ENCODE measurements around the gene PHLDB1.
"Not testable (repeated sequence)": the region's sequence is repeated elsewhere in the genome, so short reads cannot be mapped to it uniquely, and the experiment has no call there.

Gene PHLDB1

DNA sequence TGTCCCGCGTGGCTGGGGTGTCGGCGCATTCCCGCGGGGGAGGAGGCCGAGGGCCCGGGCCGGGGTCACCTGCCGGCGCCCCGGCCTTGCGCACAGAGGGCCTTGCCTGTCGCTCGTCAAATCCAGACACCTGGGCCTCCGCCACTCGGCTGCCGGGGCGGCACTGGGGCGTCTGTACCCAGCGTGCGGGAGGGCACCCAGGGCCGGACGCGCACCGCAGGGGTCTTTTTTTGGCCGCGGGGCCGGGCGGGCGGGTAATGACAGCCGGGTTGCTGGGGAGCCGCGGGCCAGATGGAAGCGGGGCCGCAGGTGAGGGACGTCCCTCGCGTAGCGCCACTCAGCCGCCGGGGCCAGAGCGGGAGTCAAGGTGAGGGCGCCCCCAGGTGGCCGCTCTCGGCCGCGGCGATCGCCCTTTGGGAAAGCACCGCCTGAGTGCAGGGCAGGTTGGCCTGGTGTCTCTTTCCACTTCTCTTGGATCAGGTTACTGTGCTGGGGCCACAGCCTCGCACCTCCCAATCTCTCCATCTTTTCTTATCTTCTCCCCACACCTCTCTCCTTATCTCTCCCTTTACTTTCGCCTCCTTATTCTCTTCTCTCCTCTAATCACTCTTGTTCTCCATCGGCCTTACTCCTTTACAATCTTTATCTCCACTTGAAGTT lies 3.5 kb downstream of the PHLDB1 start:
- DNase-seq (ENCODE audit: low spot score in 2 of 2) (peak; percentile 86 to 96), ATAC-seq (ENCODE audit: low read depth) (peak; percentile 65)
- H3K27me3 Mint-ChIP-seq, result peaks cover 17% of the 10 kb centered on the region
- H3K4me3 Mint-ChIP-seq, result peak overlapping the region; percentile 79
- peaks cover 2% of the 10 kb centered on the region for H3K36me3 Mint-ChIP-seq
- peak overlapping the region; percentile 60 for H3K27ac Mint-ChIP-seq
- H3K9me3 Mint-ChIP-seq, result no peaks in the 10 kb centered on the region
- peaks cover 24% of the 10 kb centered on the region for H3K4me1 Mint-ChIP-seq

DNA sequence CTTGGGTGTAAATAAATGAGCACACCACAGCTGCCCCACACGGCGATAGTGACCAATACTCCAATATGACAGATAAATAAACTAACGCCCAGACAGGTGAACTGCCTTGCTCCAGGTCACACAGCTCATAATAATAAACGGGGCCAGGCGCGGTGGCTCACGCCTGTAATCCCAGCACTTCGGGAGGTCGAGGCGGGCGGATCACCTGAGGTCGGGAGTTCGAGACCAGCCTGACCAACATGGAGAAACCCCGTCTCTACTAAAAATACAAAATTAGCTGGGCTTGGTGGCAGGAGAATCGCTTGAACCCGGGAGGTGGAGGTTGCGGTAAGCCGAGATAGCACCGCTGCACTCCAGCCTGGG lies 4.0 kb downstream of the PHLDB1 start:
- H3K9me3 Mint-ChIP-seq; ATAC-seq (ENCODE audit: low read depth); H3K36me3 Mint-ChIP-seq; DNase-seq (ENCODE audit: low spot score in 2 of 2): not testable (repeated sequence)
- H3K27ac Mint-ChIP-seq, result peak overlapping the region; percentile 18
- peak overlapping the region; percentile 61 for H3K4me3 Mint-ChIP-seq
- H3K27me3 Mint-ChIP-seq, result peaks cover 17% of the 10 kb centered on the region
- H3K4me1 Mint-ChIP-seq, result peaks cover 24% of the 10 kb centered on the region

DNA sequence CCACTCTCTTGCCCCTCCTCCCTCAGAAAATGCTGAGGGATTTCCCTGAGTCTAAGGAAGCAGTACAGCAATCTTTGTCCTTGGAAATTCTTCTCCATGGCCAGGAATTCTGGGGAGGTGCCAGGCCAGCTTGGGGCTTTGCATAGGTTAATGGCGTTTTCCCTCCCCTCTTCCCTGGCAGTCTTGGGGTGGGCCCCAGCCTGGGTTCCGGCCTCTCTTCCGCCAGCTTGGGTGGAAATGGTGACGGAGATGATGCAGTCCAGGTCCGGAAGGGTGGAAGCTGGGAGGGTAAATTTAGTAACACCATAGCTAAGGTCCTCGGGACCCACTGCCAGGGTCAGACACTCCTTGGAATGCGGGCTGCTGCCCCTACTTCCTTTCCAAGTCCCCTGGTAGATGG lies 5.0 kb downstream of the PHLDB1 start:
- peaks cover 17% of the 10 kb centered on the region for H3K27me3 Mint-ChIP-seq
- no peak overlapping the region for H3K27ac Mint-ChIP-seq
- H3K4me3 Mint-ChIP-seq, result no peak overlapping the region
- peaks cover 20% of the 10 kb centered on the region for H3K4me1 Mint-ChIP-seq
- DNase-seq (ENCODE audit: low spot score in 2 of 2) (no peak), ATAC-seq (ENCODE audit: low read depth) (no peak)
- H3K9me3 Mint-ChIP-seq, result no peaks in the 10 kb centered on the region
- peaks cover 4% of the 10 kb centered on the region for H3K36me3 Mint-ChIP-seq

DNA sequence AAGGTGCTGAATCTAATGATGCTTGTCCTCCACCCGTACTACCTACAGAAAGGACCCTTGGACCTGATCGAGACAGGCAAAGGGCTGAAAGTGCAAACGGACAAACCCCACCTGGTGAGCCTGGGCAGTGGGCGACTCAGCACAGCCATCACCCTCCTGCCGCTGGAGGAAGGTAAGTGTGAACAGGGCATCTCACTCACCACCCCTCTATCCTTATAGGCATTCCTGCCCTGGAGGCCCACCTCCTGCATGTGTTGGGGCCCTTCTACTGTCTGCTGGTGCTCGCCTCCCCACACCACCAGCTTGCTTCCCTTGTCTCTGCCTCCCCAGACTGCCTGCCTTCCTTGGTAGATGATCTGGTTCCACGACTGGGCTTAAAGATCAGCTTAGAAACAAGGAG lies 7.1 kb downstream of the PHLDB1 start:
- Mint-ChIP-seq H3K4me1 (peaks cover 10% of the 10 kb centered on the region), H3K4me3 (no peak overlapping the region), H3K27ac (no peak overlapping the region), H3K9me3 (no peaks in the 10 kb centered on the region), H3K36me3 (peaks cover 6% of the 10 kb centered on the region), H3K27me3 (peaks cover 18% of the 10 kb centered on the region)
- ATAC-seq (ENCODE audit: low read depth) (no peak), DNase-seq (ENCODE audit: low spot score in 2 of 2) (no peak)

DNA sequence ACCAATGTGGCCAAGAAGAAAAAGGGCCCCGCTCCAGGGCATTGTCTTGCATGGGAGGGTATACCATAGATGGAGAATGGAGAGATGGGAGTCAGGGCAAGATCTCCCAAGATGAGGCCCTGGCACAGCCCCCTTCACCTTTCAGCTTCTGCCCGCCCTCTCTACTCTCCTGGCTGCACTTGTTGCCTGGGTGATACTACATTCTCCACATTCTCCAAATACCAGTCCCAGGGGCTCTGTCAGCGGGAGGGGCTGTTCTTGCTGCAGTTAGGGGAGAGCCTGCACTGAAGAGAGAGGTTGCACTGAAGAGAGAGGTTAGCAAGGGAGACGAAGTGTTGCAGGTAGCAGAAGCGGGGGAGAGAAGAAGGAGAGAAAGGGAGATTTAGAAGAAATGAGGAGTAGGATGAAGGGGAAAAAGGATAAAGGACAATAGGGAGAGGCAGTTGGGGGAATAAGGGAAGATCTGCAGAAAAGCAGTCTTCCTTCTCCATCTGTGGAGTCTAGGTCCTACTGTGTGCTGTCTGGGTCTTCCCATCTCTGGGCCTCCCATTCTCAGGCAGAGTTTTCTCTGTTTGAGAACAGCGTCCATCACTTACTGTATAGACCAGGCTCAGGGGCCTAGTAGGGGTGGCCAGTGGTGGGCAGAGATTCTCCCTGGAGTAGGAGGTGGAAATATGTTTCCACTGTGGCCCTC lies 8.0 kb downstream of the PHLDB1 start:
- Mint-ChIP-seq H3K4me3 (no peak overlapping the region), H3K4me1 (peaks cover 4% of the 10 kb centered on the region), H3K27me3 (peaks cover 19% of the 10 kb centered on the region), H3K9me3 (no peaks in the 10 kb centered on the region), H3K27ac (no peak overlapping the region), H3K36me3 (peaks cover 6% of the 10 kb centered on the region)
- DNase-seq (ENCODE audit: low spot score in 2 of 2) (no peak), ATAC-seq (ENCODE audit: low read depth) (no peak)

DNA sequence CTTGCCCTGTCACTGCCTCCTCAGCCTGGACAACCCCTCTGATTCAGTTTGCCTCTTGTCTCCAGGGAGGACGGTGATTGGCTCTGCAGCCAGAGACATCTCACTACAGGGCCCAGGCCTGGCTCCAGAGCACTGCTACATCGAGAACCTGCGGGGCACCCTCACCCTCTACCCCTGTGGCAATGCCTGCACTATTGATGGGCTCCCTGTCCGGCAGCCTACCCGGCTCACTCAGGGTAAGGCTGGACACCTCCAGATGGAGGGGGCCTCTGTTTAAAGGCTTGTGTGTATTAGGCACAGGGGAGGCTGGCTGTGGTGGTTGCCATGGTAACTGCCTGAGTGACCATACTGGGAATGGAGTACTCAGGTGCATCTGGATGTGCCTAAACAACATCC lies 8.6 kb downstream of the PHLDB1 start:
- no peak overlapping the region for H3K4me3 Mint-ChIP-seq
- H3K36me3 Mint-ChIP-seq, result peaks cover 6% of the 10 kb centered on the region
- H3K9me3 Mint-ChIP-seq, result no peaks in the 10 kb centered on the region
- no peak for ATAC-seq (ENCODE audit: low read depth)
- peaks cover 22% of the 10 kb centered on the region for H3K27me3 Mint-ChIP-seq
- no peak overlapping the region for H3K27ac Mint-ChIP-seq
- DNase-seq (ENCODE audit: low spot score in 2 of 2), result no peak
- peaks cover 6% of the 10 kb centered on the region for H3K4me1 Mint-ChIP-seq

DNA sequence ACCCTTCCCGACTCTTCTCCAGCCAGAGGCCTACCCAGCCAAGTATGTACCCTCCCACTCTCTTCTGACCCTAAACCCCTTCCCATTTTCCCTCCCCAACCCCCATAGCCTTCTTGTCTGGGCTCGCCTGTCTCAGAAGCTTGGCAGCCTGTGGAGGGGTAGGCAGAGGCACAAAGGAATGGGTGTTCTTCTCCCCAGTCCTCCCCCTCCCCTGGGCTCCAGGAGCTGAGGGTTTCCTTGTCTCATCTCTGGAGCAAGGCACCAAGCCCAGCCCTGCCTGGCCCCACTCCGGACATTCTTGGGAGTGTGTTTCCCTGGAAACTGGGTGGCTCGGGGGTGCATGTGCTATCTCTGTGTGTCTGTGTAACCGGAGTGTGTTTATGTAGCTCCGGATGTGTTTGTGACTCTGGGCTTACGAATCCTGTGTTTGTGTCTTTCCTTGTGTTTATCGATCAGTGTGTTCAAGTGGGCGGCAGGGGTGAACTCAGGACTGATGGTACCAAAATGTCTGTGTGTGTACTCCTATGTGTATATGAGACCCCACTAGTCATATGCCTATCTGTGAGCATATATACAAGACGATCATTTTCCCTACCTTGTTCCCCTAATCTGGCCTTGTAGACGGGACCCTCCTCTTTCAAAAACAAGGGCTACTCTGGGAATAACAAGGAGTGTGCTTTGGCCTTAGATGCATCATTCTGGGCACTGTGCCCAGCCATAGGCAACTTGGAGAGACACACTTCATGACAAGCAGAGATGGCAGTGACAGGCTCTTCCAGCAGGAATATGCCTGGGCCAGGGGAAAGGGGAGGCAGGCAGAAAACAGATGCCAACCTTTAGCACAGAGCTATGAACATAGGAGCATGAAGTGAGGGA lies 10.9 kb downstream of the PHLDB1 start:
- DNase-seq (ENCODE audit: low spot score in 2 of 2), result no peak
- H3K27me3 Mint-ChIP-seq, result peaks cover 24% of the 10 kb centered on the region
- no peak for ATAC-seq (ENCODE audit: low read depth)

DNA sequence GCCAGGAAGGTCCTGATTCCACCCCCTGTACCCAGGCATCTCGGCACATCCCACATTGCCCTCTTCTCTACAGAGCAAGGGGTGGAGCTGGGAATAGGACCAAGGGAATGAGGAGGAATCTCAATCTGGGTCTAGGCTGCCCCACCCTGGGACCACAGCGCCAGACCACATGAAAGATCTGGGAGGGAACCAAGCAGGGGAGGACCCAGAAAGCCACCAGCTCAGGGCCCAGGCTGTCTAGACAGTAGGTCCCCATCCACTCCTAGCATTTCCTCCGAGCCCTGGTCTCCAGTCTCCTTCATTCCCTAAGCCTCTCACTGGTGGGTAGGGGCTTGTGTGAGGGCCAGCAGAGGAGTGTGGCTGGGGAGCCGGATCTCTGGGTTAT lies 11.6 kb downstream of the PHLDB1 start:
- Mint-ChIP-seq H3K27ac (no peak overlapping the region), H3K27me3 (peaks cover 24% of the 10 kb centered on the region), H3K36me3 (peaks cover 6% of the 10 kb centered on the region), H3K9me3 (no peaks in the 10 kb centered on the region), H3K4me3 (no peak overlapping the region), H3K4me1 (peaks cover 4% of the 10 kb centered on the region)
- ATAC-seq (ENCODE audit: low read depth), result no peak
- DNase-seq (ENCODE audit: low spot score in 2 of 2), result no peak

More for the DNA sequence above, 10.9 kb downstream of the PHLDB1 start:
- H3K9me3 Mint-ChIP-seq, result no peaks in the 10 kb centered on the region
- no peak overlapping the region for H3K27ac Mint-ChIP-seq
- H3K4me3 Mint-ChIP-seq, result no peak overlapping the region
- H3K36me3 Mint-ChIP-seq, result peaks cover 6% of the 10 kb centered on the region
- peaks cover 4% of the 10 kb centered on the region for H3K4me1 Mint-ChIP-seq

DNA sequence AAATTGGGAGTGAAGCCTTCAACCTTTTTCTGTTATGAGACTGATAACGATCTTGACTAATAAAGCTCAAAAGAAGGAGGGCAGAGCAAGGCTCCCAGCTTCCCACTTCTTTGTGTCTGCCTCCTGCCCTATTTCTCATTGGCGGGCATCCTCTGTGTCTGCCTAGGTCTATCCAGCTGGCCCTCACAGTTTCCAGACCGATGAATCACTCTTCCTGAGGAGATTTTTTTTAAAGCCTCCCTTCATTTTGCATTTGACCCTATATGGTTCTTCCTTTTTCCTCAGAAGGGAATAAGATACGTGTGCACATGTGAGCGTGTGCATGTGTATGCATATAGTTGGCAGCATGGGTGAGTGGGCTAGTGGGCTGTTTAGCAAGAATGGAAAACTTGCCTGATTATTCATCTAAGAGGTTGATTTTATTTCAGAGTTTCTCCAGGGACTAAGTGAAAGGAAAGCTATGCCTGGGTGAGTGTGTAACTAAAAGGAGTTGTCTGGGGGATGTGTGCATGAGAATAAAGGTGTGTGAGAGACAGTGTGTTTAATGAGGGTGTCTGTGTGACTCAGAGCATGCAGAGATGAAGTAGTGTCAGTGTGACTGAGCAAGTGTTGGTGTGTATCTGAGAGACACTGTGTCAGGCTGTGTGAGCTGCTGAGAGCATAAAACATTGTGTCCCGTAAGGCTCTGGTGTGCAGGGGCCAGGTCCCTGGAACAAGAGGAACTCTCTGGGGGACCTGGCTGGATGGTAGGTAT lies 12.2 kb downstream of the PHLDB1 start:
- peaks cover 4% of the 10 kb centered on the region for H3K4me1 Mint-ChIP-seq
- H3K27ac Mint-ChIP-seq, result no peak overlapping the region
- ATAC-seq (ENCODE audit: low read depth) (no peak), DNase-seq (ENCODE audit: low spot score in 2 of 2) (no peak)
- H3K4me3 Mint-ChIP-seq, result no peak overlapping the region
- H3K36me3 Mint-ChIP-seq, result peaks cover 6% of the 10 kb centered on the region
- peaks cover 24% of the 10 kb centered on the region for H3K27me3 Mint-ChIP-seq
- no peaks in the 10 kb centered on the region for H3K9me3 Mint-ChIP-seq

DNA sequence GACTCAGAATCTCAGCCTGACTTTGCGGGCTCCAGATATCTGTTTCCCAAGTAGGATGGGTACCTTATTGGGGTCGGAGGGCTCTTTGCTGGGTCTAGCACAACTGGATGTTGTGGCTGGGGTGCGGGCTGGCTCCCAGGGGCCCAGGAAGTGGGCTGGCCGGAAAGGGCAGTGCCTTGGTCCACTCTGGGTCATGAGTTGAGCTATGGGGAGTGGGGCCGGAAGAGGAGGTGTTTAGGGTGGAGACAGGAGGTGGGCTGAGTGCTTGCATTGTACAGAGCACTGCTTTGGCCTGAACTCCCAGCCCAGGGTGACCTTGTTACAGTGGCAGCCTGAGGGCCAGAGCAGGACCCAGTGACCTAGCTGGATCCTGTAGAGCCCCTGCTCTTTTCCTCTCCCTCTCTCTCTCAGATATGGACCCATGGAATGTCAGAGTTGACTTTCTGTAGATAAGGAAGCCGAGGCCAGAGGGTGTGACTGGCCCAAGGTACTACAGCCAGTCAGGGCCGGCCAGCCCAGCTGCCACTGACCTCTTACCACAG lies 13.2 kb downstream of the PHLDB1 start:
- ATAC-seq (ENCODE audit: low read depth) (no peak), DNase-seq (ENCODE audit: low spot score in 2 of 2) (no peak)
- Mint-ChIP-seq H3K4me3 (peak overlapping the region; percentile 74), H3K27me3 (peaks cover 21% of the 10 kb centered on the region), H3K9me3 (no peaks in the 10 kb centered on the region), H3K27ac (no peak overlapping the region), H3K4me1 (peaks cover 4% of the 10 kb centered on the region), H3K36me3 (peaks cover 4% of the 10 kb centered on the region)

DNA sequence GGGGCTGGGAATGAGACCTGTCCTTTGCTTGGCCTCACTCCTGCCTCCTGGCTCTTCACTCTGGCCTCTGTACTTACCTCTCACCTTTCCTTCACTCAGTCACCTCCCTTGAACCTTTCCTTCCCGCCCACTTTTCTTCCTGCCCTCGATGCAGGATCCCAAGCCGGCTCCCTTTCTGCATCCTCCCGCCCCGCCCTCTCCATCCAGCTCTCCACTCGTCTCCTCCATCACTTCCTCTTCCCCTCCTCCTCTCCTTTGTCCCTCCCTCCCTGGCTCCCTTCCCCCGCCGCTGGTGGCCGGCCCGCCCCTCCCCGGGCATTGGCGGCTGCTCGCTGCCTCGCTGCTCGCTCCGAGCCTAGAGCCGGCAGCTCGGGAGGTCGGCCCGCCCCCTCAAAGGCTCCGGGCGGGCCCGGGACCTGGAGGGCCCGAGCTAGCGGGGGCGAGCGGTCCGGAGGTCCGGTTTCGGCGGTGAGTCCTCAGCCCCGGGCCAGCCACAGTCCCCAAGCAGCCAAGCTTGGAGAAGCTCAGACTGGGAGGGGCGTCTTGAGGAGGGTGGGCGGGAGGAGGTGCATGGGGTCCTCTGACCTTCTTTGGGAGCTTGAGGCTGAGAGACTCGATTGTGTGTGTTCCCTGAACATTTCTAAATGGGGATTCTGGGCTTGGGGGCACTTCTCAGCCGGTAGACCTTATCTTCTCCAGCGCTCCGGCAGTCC lies 13.8 kb downstream of the PHLDB1 start:
- Mint-ChIP-seq H3K9me3 (no peaks in the 10 kb centered on the region), H3K27me3 (peaks cover 21% of the 10 kb centered on the region), H3K27ac (no peak overlapping the region), H3K4me3 (peak overlapping the region; percentile 74), H3K4me1 (peaks cover 4% of the 10 kb centered on the region), H3K36me3 (peaks cover 4% of the 10 kb centered on the region)
- DNase-seq (ENCODE audit: low spot score in 2 of 2), result no peak
- peak; percentile 56 for ATAC-seq (ENCODE audit: low read depth)

DNA sequence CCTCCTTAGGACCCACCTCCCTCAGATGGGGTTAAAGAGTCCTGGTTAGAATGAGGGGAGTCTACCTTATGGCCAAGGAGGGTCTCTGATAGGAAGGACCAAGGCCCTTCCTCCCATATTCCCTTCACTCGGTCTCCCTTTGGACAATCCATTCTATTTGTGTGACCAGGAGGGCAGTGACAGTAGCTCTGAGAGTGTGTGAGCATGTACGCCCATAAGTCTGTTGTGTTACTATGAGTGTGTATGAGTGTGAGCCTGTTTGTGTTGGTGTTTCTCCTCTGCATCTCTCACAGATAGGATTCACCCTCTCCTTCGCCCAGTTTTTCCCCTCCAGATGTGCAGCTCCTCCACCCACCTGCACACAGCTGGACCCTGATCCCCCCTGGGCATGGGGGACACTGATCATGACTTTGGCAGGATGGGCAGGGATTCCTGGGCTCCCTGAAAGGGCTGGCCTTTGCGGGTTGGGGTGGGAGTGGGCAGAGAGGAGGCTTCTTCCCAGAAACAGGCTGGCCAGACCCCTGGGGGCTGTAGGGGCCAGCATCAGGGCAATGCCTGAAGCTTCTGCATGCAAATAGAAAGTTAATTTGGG lies 14.5 kb downstream of the PHLDB1 start:
- H3K9me3 Mint-ChIP-seq, result no peaks in the 10 kb centered on the region
- peaks cover 2% of the 10 kb centered on the region for H3K36me3 Mint-ChIP-seq
- DNase-seq (ENCODE audit: low spot score in 2 of 2) (no peak), ATAC-seq (ENCODE audit: low read depth) (no peak)
- H3K4me1 Mint-ChIP-seq, result peaks cover 4% of the 10 kb centered on the region
- peak overlapping the region; percentile 43 for H3K4me3 Mint-ChIP-seq
- H3K27ac Mint-ChIP-seq, result no peak overlapping the region
- peaks cover 21% of the 10 kb centered on the region for H3K27me3 Mint-ChIP-seq
